ENCODE results near the gene GBA3. TPM values are rescaled to one million over a fixed set of nuclear protein-coding genes. Genes with fewer than 3 reads are reported as not detected.

Gene GBA3
- total RNA-seq, 4 donors from 2014 or later = 0.85 to 1.1 (median 0.98) TPM; not detected in 1

DNA sequence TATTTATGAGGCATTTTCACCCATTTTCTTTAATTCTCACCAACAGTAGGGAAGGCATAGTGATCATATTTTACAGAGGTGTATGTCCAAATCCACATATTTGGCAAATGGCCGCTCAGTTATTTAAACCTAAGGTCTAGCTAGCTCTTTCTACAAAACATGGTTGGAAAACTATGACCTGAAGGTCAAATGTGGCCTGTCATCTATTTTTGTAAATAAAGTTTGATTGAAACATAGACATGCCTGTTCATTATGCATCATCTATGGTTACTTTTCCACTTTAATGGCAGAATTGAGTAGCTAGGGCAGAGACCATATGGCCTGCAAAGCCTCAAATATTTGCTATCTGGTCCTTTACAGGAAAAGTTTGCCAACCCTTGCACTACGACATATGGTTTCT lies 44.2 kb downstream of the GBA3 start:
- TF ChIP-seq, protein P1, sequence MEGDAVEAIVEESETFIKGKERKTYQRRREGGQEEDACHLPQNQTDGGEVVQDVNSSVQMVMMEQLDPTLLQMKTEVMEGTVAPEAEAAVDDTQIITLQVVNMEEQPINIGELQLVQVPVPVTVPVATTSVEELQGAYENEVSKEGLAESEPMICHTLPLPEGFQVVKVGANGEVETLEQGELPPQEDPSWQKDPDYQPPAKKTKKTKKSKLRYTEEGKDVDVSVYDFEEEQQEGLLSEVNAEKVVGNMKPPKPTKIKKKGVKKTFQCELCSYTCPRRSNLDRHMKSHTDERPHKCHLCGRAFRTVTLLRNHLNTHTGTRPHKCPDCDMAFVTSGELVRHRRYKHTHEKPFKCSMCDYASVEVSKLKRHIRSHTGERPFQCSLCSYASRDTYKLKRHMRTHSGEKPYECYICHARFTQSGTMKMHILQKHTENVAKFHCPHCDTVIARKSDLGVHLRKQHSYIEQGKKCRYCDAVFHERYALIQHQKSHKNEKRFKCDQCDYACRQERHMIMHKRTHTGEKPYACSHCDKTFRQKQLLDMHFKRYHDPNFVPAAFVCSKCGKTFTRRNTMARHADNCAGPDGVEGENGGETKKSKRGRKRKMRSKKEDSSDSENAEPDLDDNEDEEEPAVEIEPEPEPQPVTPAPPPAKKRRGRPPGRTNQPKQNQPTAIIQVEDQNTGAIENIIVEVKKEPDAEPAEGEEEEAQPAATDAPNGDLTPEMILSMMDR (IDR thresholded peaks at IDR 0.05; ENCODE audit: low read depth) = no peak

DNA sequence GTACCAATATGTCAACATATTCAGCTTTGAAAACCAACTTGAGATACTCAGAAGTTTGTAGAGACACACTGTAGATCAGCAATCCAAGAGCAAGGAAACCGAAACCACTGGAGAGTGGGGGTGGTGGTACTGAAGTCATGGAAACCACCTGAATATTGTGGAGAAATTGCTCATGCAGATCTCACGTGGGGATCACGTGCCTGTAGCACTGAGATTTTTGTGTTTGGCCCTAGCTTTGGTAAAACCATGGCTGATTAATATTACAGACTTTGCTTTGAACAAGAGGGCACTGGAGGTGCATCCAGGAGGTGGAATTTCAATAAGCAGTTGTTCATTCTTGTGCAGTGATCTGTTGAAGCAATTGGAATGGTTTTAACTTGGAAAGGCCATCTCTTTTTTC lies 47.2 kb downstream of the GBA3 start:
- TF ChIP-seq, protein P1 (IDR thresholded peaks at IDR 0.05; ENCODE audit: low read depth) = no peak

DNA sequence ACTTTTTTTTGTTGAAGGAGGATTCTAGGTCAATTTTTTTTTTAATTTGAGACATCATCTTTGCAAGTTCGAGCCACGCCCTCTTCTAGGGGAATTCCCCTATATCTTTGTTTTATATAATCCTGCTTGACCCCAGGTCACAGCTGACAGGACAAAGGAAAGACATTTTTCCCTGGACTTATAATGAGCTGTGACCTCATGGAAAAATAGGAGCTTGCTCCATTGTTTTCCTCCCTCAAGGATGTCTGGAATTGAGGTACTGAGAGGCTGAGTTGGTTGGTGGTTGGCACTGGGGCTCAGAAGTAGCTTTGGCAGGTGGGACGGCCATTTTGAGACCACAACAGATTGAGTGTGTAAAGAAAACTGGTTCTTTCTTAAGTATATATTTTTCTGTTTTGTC lies 49.0 kb downstream of the GBA3 start:
- TF ChIP-seq, protein P1 (IDR thresholded peaks at IDR 0.05; ENCODE audit: low read depth) = no peak

DNA sequence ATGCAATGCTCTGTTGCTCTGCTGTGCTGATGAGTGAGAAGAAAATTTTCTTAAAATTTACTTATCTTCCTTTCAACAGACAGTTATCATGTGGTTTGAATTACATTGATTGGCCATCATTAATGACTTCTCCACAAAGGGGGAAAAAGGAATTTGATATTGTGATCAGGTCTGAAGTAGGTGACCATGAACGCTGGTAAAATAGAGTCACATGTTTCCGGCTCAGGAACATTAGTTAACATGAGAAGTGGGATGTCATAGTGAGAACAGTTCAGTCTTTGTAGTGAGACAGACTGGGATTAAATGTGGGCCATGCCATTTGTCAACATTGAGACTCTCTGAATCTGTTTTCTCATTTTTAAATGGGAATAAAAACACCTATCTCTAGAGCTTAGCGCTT lies 50.6 kb downstream of the GBA3 start:
- TF ChIP-seq, protein P1 (IDR thresholded peaks at IDR 0.05; ENCODE audit: low read depth) = no peak

DNA sequence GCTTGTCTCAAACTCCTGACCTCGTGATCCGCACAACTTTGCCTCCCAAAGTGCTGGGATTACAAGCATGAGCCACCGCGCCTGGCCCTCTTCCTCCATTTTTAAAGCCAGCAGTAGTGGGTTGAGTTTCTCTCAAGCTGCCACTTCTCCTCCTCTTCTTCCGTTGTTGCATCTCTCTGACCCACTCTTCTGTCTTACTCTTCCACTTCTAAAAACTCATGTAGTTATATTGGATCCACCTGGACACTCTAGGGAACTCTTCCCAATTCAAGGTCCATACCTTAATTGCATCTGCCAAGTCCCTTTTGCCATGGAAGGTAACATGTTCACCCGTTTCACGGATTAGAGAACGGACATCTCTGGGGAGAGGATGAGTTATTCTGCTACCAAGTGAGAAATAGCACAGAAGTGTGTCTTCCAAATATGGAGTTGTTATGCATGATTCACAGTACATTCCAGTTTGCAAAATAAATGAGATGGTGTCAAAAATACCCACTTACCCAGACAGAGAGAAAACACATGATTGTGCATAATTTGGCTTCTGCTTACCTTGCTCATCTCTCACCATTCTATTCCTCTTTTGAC lies 51.8 kb downstream of the GBA3 start:
- TF ChIP-seq, protein P1 (IDR thresholded peaks at IDR 0.05; ENCODE audit: low read depth) = no peak

DNA sequence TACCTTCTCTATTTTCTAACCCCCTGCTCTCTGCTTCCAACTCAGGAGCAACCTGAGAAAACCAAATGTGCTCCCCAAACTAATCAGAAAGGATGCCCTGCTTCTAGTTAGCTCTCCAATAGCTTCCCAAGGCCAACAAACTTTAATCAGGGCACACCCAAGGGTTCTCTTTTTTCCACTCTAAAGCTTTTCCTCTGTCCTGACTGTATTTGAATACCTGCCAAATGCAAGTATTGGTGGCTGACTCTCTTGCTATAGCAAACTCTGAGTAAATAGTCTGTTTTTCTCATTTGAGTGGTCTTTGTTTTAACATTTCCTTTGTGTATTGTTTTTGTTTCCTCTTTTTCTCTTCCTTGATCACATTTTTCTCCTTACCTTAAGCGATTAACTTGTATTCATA lies 52.5 kb downstream of the GBA3 start:
- TF ChIP-seq, protein P1 (IDR thresholded peaks at IDR 0.05; ENCODE audit: low read depth) = no peak

DNA sequence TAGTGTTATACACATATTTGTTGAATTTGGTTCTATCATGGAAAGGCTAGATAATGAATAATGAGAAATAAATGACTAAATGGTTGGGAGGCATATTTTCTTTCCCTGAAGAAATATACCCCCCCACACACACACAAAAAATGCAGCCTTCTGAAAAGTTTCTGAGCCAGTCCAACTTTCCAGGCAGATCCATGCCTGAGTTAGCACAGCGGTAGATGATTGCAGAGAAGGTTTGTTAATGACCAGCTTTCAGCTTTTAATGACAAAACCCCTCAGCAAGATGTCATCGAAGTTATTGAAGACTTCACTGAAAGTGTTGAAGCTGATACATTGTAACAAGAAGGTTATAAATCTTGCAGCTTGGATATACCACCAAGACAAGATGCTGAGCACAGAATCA lies 61.4 kb downstream of the GBA3 start:
- TF ChIP-seq, protein P1 (IDR thresholded peaks at IDR 0.05; ENCODE audit: low read depth) = no peak
